ENCODE measurements around the gene CRYAB.

DNA sequence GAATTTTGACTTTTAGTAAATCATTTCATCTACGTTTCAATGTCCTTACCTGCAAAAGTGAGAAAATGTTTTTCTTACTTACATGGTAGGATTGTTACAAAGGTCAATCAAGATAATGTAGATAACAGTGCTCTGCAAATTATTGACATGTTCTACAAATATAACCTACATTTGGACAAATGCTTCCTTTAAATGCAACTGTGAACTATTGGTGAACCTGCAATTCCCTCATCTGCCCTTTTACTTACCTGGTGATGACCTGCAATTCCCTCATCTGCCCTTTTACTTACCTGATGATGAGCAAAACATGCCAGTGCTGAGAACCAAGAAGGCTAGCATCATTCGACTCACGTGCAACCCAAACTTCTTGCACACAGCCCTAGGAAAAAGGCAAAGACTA is 51.3 kb downstream of the CRYAB start:
- no peak for TF ChIP-seq POLR2A (IDR thresholded peaks at IDR 0.05; ENCODE audit: low read length)
- TF ChIP-seq GATA1 (IDR thresholded peaks at IDR 0.05; ENCODE audit: low read depth, low read length) = no peak

Measured in erythroblast (primary cell).